SH-SY5Y (cell line): ENCODE data around the gene KCNJ3.

ENCODE experiments used
- GATA2 ChIP-seq: IDR thresholded peaks from 2 replicates; pipeline ENCODE4 v1.6.1; 2011; ENCODE audit warnings: mild to moderate bottlenecking, low read depth, low read length
- GATA3 ChIP-seq: IDR thresholded peaks from 2 replicates; pipeline ENCODE4 v1.6.1; 2011; ENCODE audit warnings: low read depth, mild to moderate bottlenecking, low read length, moderate library complexity

- TF ChIP-seq GATA3 (no peak), GATA2 (no peak)
Measured at GRCh38 chr2:154704991-154705390, 6.5 kb downstream of the KCNJ3 start.
